Measurements from ENCODE around the gene SLC15A1.

DNA sequence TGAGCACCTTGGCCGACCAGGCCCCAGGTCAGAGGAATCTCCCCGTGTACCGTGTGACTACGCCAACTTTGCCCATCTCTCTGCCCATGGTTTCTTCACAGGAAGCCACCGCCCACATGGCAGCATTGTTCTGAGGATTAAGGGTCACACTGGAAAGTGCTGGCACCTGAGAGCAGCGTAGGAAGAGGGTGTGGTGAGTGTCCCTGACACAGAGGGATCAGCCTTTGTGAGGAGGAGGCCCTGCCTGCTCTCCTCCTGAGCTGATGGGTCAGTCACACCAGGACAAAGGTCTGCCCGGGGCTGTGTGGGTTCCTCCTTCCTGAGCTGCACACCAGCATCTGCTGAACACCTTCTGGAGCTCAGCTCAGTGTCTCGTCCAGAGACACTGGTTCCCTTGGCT lies 32.2 kb upstream of the SLC15A1 start:
- TF ChIP-seq POLR2A (IDR thresholded peaks at IDR 0.05), result no peak
- TF ChIP-seq, protein P1, sequence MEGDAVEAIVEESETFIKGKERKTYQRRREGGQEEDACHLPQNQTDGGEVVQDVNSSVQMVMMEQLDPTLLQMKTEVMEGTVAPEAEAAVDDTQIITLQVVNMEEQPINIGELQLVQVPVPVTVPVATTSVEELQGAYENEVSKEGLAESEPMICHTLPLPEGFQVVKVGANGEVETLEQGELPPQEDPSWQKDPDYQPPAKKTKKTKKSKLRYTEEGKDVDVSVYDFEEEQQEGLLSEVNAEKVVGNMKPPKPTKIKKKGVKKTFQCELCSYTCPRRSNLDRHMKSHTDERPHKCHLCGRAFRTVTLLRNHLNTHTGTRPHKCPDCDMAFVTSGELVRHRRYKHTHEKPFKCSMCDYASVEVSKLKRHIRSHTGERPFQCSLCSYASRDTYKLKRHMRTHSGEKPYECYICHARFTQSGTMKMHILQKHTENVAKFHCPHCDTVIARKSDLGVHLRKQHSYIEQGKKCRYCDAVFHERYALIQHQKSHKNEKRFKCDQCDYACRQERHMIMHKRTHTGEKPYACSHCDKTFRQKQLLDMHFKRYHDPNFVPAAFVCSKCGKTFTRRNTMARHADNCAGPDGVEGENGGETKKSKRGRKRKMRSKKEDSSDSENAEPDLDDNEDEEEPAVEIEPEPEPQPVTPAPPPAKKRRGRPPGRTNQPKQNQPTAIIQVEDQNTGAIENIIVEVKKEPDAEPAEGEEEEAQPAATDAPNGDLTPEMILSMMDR (IDR thresholded peaks at IDR 0.05), result no peak
